HG02938 (cell line): ENCODE data around the gene CXCL9.
"Not testable (repeated sequence)": the region's sequence is repeated elsewhere in the genome, so short reads cannot be mapped to it uniquely, and the experiment has no call there.

Experiments
- ATAC-seq: cut with Tn5 transposase; IDR thresholded peaks from one replicate; pipeline ENCODE4 v1.9.1; 2021; ENCODE audit warnings: mild to moderate bottlenecking, moderate library complexity; ENCODE audit not compliant: unreplicated experiment

The CXCL9 gene

DNA sequence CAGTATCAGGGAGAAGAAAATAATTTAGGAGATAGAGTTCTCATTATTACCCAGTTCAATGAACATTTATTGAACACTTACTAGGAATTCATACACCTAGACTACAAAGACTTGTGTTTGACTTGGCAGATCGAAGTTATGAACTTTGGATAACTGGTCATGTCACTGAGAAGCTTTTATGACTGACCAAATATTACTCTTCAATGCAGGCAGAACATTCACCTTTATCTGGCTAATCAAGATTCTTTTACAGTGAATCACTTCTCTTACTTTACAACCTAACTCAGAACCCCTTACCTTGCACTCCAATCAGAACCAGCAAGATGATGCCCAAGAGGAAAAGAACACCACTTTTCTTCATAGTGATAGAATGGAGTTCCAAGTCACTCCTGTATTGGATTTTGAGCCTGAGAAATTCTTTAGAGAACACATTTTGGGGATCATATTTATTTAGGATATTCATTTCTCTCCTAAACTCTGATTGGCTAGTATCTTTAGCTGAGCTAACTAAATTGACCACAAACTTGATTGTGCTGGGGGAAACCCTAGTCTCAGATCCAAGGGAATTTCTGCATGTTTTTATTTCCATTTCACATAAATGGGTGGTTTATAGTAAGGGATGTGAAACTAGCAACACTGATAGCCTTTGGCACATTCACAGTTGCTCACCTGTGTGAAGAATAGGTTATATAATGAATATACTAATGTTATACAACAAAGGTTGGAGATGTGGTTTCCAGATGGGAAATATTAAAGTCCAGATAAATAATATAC lies at the start of gene CXCL9:
Gene CXCL9, minus strand, starts transcription at position 421 of the 774 bp plus-strand sequence. Its CDS starts 60 bp downstream, at position 361.
- no peak for ATAC-seq

DNA sequence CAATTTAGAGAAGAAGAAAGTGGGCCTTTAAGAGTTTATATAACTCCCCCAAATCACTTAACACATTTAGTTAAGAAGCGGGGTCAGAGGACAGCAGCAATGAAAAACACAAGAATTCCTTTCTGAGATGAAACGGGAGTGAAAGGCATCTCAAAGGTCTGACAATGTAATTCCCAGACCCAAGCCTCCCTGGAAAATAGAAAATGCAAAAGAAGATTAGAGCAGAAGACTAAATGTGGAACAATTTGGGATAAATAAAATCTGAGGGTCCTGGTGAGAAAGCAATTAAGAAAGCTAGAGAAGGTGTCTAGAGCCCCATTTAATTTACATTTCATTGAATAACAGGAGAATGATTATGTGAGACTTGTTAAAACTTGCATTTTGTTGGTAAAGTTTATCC lies 48.1 kb upstream of the CXCL9 start:
- no peak for ATAC-seq

GRCh38 chr4:76055016-76055415 lies 47.7 kb upstream of the CXCL9 start:
- ATAC-seq = peak; percentile 97

DNA sequence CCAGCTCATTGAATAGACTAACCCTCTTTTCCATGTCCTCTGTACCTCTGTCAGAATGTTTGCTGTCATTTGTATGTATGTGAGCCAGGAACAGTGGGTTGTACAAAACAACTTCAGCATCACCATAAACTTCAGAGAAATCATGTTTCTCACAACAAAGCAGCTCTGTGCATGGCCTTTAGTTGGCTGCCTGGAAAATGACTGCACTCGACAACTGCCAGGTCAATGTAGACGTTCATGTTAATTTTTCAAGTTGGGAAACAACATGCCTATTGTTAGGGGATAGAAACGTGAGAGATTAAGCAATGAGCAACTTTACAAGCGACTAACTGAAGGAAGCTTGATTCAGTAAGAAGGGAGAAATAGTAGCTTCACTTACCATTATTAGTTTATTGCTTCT lies 46.4 kb upstream of the CXCL9 start:
- no peak for ATAC-seq

DNA sequence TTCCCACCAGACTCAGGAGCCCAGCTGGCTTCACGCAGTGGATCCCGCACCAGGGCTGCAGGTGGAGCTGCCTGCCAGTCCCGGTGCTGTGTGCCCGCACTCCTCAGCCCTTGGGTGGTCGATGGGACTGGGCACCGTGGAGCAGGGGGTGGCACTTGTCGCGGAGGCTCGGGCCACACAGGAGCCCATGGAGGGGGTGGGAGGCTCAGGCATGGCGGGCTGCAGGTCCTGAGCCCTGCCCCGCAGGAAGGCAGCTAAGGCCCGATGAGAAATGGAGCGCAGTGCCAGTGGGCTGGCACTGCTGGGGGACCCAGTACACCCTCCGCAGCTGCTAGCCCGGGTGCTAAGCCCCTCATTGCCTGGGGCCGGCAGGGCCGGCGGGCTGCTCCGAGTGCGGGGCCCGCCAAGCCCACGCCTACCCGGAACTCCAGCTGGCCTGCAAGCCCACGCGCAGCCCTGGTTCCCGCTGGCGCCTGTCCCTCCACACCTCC lies 43.3 kb upstream of the CXCL9 start:
- not testable (repeated sequence) for ATAC-seq

DNA sequence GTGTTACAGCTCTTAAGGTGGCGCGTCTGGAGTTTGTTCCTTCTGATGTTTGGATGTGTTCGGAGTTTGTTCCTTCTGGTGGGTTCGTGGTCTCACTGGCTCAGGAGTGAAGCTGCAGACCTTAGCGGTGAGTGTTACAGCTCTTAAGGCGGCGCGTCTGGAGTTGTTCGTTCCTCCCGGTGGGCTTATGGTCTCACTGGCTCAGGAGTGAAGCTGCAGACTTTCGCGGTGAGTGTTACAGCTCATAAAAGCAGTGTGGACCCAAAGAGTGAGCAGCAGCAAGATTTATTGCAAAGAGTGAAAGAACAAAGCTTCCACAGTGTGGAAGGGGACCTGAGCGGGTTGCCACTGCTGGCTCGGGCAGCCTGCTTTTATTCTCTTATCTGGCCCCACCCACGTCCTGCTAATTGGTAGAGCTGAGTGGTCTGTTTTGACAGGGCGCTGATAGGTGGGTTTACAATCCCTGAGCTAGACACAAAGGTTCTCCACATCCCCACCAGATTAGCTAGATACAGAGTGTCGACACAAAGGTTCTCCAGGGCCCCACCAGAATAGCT lies 42.6 kb upstream of the CXCL9 start:
- ATAC-seq = not testable (repeated sequence)

GRCh38 chr4:76044686-76045085 lies 37.4 kb upstream of the CXCL9 start:
- not testable (repeated sequence) for ATAC-seq

DNA sequence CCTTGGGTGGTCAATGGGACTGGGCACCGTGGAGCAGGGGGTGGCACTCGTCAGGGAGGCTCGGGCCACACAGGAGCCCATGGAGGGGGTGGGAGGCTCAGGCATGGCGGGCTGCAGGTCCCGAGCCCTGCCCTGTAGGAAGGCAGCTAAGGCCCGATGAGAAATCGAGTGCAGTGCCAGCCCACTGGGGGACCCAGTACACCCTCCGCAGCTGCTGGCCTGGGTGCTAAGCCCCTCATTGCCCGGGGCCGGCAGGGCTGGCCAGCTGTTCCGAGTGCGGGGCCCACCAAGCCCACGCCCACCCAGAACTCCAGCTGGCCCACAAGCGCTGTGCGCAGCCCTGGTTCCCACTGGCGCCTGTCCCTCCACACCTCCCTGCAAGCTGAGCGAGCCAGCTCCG lies 36.0 kb upstream of the CXCL9 start:
- not testable (repeated sequence) for ATAC-seq

GRCh38 chr4:76042241-76042998 lies 35.1 kb upstream of the CXCL9 start:
- ATAC-seq = not testable (repeated sequence)

GRCh38 chr4:76036855-76037254 lies 29.5 kb upstream of the CXCL9 start:
- no peak for ATAC-seq

GRCh38 chr4:76035799-76036380 lies 28.6 kb upstream of the CXCL9 start, which contains the start of gene CXCL11:
Gene CXCL11, minus strand, starts transcription at chr4:76036070. Its CDS starts 83 bp downstream, at chr4:76035987.
- no peak for ATAC-seq

- no peak for ATAC-seq
Observed at GRCh38 chr4:76035141-76035540, 27.8 kb upstream of the CXCL9 start.

- no peak for ATAC-seq
Observed at GRCh38 chr4:76029300-76029699, 22.0 kb upstream of the CXCL9 start.

DNA sequence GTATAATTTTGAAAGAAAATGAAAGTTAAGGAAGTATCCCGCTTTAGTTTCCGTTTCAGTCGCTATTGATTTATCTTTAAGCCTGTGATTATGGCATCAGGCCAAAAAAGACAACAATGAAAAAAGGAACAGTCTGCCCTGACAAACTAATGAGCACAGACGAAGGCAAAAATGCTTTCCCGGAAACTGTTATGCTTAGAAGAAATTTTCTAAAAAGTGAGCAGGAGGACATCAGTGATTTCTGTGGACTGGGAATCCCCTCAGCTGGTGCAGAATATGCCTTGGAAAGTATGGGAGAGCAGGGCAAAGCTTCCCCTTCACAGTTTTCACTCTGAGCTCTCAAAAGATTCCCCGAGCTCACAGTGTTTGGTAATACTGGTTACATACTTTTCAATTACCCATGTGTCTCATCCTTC lies 21.0 kb upstream of the CXCL9 start:
- ATAC-seq = no peak

DNA sequence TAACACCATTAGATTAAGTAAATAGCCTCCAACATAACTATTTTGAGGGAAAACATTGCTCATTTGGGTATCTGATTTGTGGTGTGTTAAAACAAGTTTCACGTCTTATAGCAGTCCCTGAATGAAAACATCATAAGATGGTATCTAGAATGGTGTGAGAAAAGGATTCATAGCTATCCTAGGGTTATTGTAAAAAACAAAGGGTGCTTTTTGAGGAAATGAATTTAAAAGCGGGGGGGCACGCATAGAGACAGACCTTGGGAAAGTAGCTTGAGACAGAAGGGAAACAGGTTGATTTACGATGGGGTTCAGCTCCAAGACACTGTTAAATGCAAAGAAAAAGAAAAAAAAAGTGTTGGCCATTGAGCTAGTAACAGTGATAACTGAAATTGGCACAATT lies 16.8 kb upstream of the CXCL9 start:
- no peak for ATAC-seq

GRCh38 chr4:76023389-76023788 lies 16.1 kb upstream of the CXCL9 start, which contains the start of gene CXCL10:
Gene CXCL10, minus strand, starts transcription at chr4:76023497. Its CDS starts 66 bp downstream, at chr4:76023431.
- no peak for ATAC-seq

- ATAC-seq = no peak
Observed at GRCh38 chr4:76022677-76023076, 15.4 kb upstream of the CXCL9 start.

GRCh38 chr4:76022031-76022430 lies 14.7 kb upstream of the CXCL9 start:
- ATAC-seq = no peak

GRCh38 chr4:76017056-76017686 lies 9.9 kb upstream of the CXCL9 start:
- ATAC-seq = no peak

- ATAC-seq = peak; percentile 60
Observed at GRCh38 chr4:76016393-76016792, 9.1 kb upstream of the CXCL9 start.

DNA sequence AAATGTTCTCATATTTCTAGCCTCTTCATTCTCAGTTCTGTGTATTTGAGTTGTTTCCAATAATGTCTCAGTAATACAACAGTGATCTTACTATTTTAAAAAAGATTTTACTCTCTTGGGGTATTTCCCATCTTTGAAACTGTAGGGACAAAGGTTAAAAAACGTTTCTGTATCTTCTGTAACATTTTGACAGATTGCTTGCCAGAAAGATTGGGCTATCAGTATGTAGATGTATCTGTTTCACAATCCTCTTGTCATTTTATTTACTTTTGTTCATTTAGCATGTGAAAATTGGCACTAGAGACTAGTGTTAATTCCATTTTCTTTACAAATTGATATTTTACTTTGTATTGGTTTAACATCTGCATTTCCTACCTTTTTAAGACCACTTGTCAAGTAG lies 6.2 kb upstream of the CXCL9 start:
- no peak for ATAC-seq
